ENCODE results near the gene KERA.

The KERA gene

GRCh38 chr12:91080041-91080440 is 22.2 kb upstream of the KERA start:
- H3K27ac ChIP-seq (ENCODE audit: low read length), result no peak overlapping the region
- H4K20me1 ChIP-seq (ENCODE audit: insufficient read depth, low read length), result no peaks in the 10 kb centered on the region
- no peaks in the 10 kb centered on the region for H3K79me2 ChIP-seq (ENCODE audit: low read length)
- no peak for TF ChIP-seq EZH2phosphoT487 (IDR thresholded peaks at IDR 0.05; ENCODE audit: low read depth)
- TF ChIP-seq CTCF (IDR thresholded peaks at IDR 0.05; ENCODE audit: low read depth, low read length), result no peak
- no peak overlapping the region for H3K9ac ChIP-seq (ENCODE audit: low read length)
- peaks cover 10% of the 10 kb centered on the region for H3K4me1 ChIP-seq (ENCODE audit: low read length)
- no peak overlapping the region for H3K4me3 ChIP-seq (ENCODE audit: low read length)
- H3K9me3 ChIP-seq (ENCODE audit: insufficient read depth, low read length), result no peaks in the 10 kb centered on the region
- no peaks in the 10 kb centered on the region for H3K27me3 ChIP-seq (ENCODE audit: low read depth, low read length)
- no peak overlapping the region for H2AFZ ChIP-seq (ENCODE audit: low read depth, low read length)
- no peak overlapping the region for H3K4me2 ChIP-seq (ENCODE audit: low read length)
- no peaks in the 10 kb centered on the region for H3K36me3 ChIP-seq (replicated peaks; ENCODE audit: low read depth, low read length)

- no peaks in the 10 kb centered on the region for H3K27me3 ChIP-seq (ENCODE audit: low read depth, low read length)
- H2AFZ ChIP-seq (ENCODE audit: low read depth, low read length), result no peak overlapping the region
- no peak overlapping the region for H3K4me3 ChIP-seq (ENCODE audit: low read length)
- H3K36me3 ChIP-seq (replicated peaks; ENCODE audit: low read depth, low read length), result no peaks in the 10 kb centered on the region
- no peak for TF ChIP-seq EZH2phosphoT487 (IDR thresholded peaks at IDR 0.05; ENCODE audit: low read depth)
- TF ChIP-seq CTCF (IDR thresholded peaks at IDR 0.05; ENCODE audit: low read depth, low read length), result no peak
- no peaks in the 10 kb centered on the region for H3K79me2 ChIP-seq (ENCODE audit: low read length)
- H3K4me2 ChIP-seq (ENCODE audit: low read length), result no peak overlapping the region
- no peak overlapping the region for H3K27ac ChIP-seq (ENCODE audit: low read length)
- H3K9me3 ChIP-seq (ENCODE audit: insufficient read depth, low read length), result no peaks in the 10 kb centered on the region
- H3K4me1 ChIP-seq (ENCODE audit: low read length), result peaks cover 10% of the 10 kb centered on the region
- no peak overlapping the region for H3K9ac ChIP-seq (ENCODE audit: low read length)
- no peaks in the 10 kb centered on the region for H4K20me1 ChIP-seq (ENCODE audit: insufficient read depth, low read length)
Observed at GRCh38 chr12:91078501-91078900, 20.7 kb upstream of the KERA start.

- Histone ChIP-seq H3K4me2 (ENCODE audit: low read length) (peak overlapping the region; percentile 8; the same call in 1 of the 2 replicates), H3K9me3 (ENCODE audit: insufficient read depth, low read length) (no peaks in the 10 kb centered on the region), H3K27me3 (ENCODE audit: low read depth, low read length) (no peaks in the 10 kb centered on the region), H3K36me3 (replicated peaks; ENCODE audit: low read depth, low read length) (no peaks in the 10 kb centered on the region), H3K79me2 (ENCODE audit: low read length) (no peaks in the 10 kb centered on the region), H3K4me1 (ENCODE audit: low read length) (peaks cover 10% of the 10 kb centered on the region), H3K9ac (ENCODE audit: low read length) (no peak overlapping the region), H4K20me1 (ENCODE audit: insufficient read depth, low read length) (no peaks in the 10 kb centered on the region), H3K27ac (ENCODE audit: low read length) (no peak overlapping the region), H3K4me3 (ENCODE audit: low read length) (no peak overlapping the region), H2AFZ (ENCODE audit: low read depth, low read length) (0 out of 2 replicates have a peak overlapping the region, but pooled peaks have one; percentile 10)
- no peak for TF ChIP-seq EZH2phosphoT487 (IDR thresholded peaks at IDR 0.05; ENCODE audit: low read depth)
- TF ChIP-seq CTCF (IDR thresholded peaks at IDR 0.05; ENCODE audit: low read depth, low read length), result no peak
Observed at GRCh38 chr12:91077228-91077954, 19.6 kb upstream of the KERA start.

DNA sequence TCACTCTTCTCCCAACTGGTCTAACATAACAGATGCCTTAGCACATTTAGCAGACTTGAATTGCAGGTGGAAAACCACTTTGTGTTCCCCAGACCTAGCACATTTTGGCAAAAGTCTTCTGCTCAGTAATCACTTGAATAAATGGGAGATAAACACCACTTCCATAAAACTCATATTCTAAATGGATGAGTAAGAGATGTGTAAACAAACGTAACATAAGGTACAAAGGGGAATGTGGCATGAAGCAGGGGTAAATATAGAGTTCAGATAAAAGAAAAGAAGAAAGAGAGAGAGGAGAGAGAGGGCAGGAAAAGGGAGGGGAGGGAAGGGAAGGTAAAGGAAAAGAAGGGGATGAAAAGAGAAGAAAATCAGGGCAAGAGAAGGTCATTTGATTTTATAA is 17.0 kb upstream of the KERA start:
- Histone ChIP-seq H4K20me1 (ENCODE audit: insufficient read depth, low read length) (no peaks in the 10 kb centered on the region), H3K9me3 (ENCODE audit: insufficient read depth, low read length) (no peaks in the 10 kb centered on the region), H2AFZ (ENCODE audit: low read depth, low read length) (no peak overlapping the region), H3K9ac (ENCODE audit: low read length) (no peak overlapping the region), H3K4me3 (ENCODE audit: low read length) (no peak overlapping the region), H3K36me3 (replicated peaks; ENCODE audit: low read depth, low read length) (no peaks in the 10 kb centered on the region), H3K27ac (ENCODE audit: low read length) (no peak overlapping the region), H3K27me3 (ENCODE audit: low read depth, low read length) (no peaks in the 10 kb centered on the region), H3K4me1 (ENCODE audit: low read length) (peaks cover 10% of the 10 kb centered on the region), H3K4me2 (ENCODE audit: low read length) (no peak overlapping the region), H3K79me2 (ENCODE audit: low read length) (no peaks in the 10 kb centered on the region)
- no peak for TF ChIP-seq CTCF (IDR thresholded peaks at IDR 0.05; ENCODE audit: low read depth, low read length)
- TF ChIP-seq EZH2phosphoT487 (IDR thresholded peaks at IDR 0.05; ENCODE audit: low read depth), result no peak
